ENCODE measurements around the gene PDF. TPM values are rescaled to one million over a fixed set of nuclear protein-coding genes. Genes with fewer than 3 reads are reported as not detected.

Gene PDF
- total and polyA plus RNA-seq, 7 donors, result 6.5 to 18.6 (median 10.5) TPM; not detected in 1

GRCh38 chr16:69325784-69326171 is 4.6 kb downstream of the PDF start:
- no peaks in the 10 kb centered on the region for H3K9me3 ChIP-seq
- intact Hi-C loops (cut with DNase I), result no loop called here
- 83 to 89% methylated on average over 6 of the region's 6 CpGs for WGBS, 2 donors
- no peak for DNase-seq
- no peak overlapping the region for H3K4me3 ChIP-seq
- no peaks in the 10 kb centered on the region for H3K27me3 ChIP-seq
- TF ChIP-seq POLR2AphosphoS5 (IDR thresholded peaks at IDR 0.05), result no peak
- TF ChIP-seq POLR2A (IDR thresholded peaks at IDR 0.05), result no peak
- no peak for TF ChIP-seq CTCF (IDR thresholded peaks at IDR 0.05)
- TF ChIP-seq EP300 (IDR thresholded peaks at IDR 0.05), result no peak
- H3K27ac ChIP-seq, result no peak overlapping the region
- H3K4me1 ChIP-seq, result peaks cover 0 to 47% (median 41%) of the 10 kb centered on the region in 4 donors
- peaks cover 25 to 60% (median 40%) of the 10 kb centered on the region in 4 donors for H3K36me3 ChIP-seq

- H3K36me3 ChIP-seq, result peaks cover 35 to 71% (median 51%) of the 10 kb centered on the region in 4 donors
- no peak overlapping the region for H3K4me3 ChIP-seq
- peaks cover 0 to 43% (median 39%) of the 10 kb centered on the region in 4 donors for H3K4me1 ChIP-seq
- H3K27ac ChIP-seq, result no peak overlapping the region
- DNase-seq, result no peak
- TF ChIP-seq CTCF (IDR thresholded peaks at IDR 0.05), result no peak
- TF ChIP-seq POLR2AphosphoS5 (IDR thresholded peaks at IDR 0.05), result no peak
- no peak for TF ChIP-seq EP300 (IDR thresholded peaks at IDR 0.05)
- TF ChIP-seq POLR2A (IDR thresholded peaks at IDR 0.05), result no peak
- 69 to 82% methylated on average over 10 of the region's 10 CpGs for WGBS, 2 donors
- intact Hi-C loops (cut with DNase I), result no loop called here
- no peaks in the 10 kb centered on the region for H3K27me3 ChIP-seq
- H3K9me3 ChIP-seq, result no peaks in the 10 kb centered on the region
These were observed 5.7 kb downstream of the PDF start for GRCh38 chr16:69324585-69325253.

- intact Hi-C loops (cut with DNase I), result no loop called here
- 68 to 84% methylated on average over 8 of the region's 8 CpGs for WGBS, 2 donors
- TF ChIP-seq POLR2AphosphoS5 (IDR thresholded peaks at IDR 0.05), result no peak
- no peak for TF ChIP-seq POLR2A (IDR thresholded peaks at IDR 0.05)
- TF ChIP-seq CTCF (IDR thresholded peaks at IDR 0.05), result no peak
- no peak for TF ChIP-seq EP300 (IDR thresholded peaks at IDR 0.05)
- Histone ChIP-seq H3K4me1 (peaks cover 0 to 36% (median 33%) of the 10 kb centered on the region in 4 donors), H3K9me3 (no peaks in the 10 kb centered on the region), H3K36me3 (peaks cover 42 to 77% (median 57%) of the 10 kb centered on the region in 4 donors), H3K4me3 (no peak overlapping the region), H3K27ac (no peak overlapping the region), H3K27me3 (no peaks in the 10 kb centered on the region)
- DNase-seq, result no peak
These were observed 6.3 kb downstream of the PDF start for GRCh38 chr16:69324013-69324531.

- intact Hi-C loops (cut with DNase I), result no loop called here
- H3K4me3 ChIP-seq, result no peak overlapping the region
- 92 to 93% methylated on average over 14 of the region's 14 CpGs for WGBS, 2 donors
- no peak for DNase-seq
- peaks cover 48 to 84% (median 62%) of the 10 kb centered on the region in 4 donors for H3K36me3 ChIP-seq
- no peak for TF ChIP-seq POLR2AphosphoS5 (IDR thresholded peaks at IDR 0.05)
- no peak for TF ChIP-seq EP300 (IDR thresholded peaks at IDR 0.05)
- no peak for TF ChIP-seq POLR2A (IDR thresholded peaks at IDR 0.05)
- no peak for TF ChIP-seq CTCF (IDR thresholded peaks at IDR 0.05)
- H3K27ac ChIP-seq, result no peak overlapping the region
- peaks cover 0 to 30% (median 26%) of the 10 kb centered on the region in 4 donors for H3K4me1 ChIP-seq
- H3K27me3 ChIP-seq, result no peaks in the 10 kb centered on the region
- H3K9me3 ChIP-seq, result no peaks in the 10 kb centered on the region
These were observed 7.0 kb downstream of the PDF start for GRCh38 chr16:69323415-69323814.

All from sigmoid colon (tissue), 7 donors.